ENCODE results near the gene CHCHD5.

The CHCHD5 gene

DNA sequence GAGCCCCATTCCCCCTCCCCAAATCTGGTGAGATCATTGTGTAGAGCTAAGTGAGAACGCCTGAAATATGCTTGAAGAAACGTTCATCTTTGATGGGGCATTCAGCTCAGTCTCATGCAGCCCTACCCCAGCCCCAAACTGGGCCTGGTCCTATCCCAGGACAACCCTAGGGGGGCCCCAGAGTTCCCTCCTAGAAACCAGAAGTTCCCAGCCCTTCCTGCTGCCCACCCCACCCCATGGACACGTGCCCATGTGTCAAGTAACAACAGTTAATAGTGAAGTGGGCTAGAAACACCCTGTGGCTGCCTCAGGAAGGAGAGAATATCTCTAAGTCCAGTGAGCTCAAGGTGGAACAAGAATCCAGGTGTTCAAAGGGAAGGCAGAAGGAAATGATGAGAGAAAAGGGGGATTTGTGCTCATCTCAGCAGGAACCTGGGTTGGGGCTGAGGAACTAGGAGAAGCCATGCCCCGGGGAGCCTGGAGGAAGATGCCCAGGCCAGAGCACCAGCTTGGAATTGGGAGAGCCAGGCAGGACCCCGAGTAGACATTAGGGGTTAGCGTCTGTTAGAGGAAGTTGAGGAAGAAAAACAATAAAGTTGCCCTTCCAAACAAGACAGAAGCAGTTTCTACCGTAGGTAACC lies 41.2 kb downstream of the CHCHD5 start:
- DNase-seq (ENCODE audit: low read depth), result no peak

DNA sequence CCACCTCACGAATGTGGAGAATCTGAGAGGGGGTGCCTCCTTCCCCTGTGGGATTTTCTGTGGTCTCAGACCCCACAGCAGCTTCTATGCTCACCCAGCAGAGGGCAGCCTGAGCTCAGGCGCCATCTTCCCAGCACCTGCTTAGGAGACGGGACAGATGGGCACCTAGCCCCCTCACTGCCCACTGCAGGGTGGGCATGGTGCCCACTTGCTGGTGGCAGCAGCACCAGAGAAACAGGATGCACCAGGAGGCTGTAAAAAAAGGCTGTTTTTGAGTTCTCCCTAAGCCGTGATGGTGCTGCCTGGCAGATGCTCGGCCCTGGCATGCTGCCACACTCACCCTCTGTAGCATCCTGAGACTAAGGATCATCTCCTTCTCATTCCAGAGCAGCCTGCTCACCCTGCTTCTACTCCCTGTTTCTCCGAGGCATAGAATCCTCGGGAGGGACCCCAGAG lies 42.2 kb downstream of the CHCHD5 start:
- peak; percentile 93 for DNase-seq (ENCODE audit: low read depth)

DNA sequence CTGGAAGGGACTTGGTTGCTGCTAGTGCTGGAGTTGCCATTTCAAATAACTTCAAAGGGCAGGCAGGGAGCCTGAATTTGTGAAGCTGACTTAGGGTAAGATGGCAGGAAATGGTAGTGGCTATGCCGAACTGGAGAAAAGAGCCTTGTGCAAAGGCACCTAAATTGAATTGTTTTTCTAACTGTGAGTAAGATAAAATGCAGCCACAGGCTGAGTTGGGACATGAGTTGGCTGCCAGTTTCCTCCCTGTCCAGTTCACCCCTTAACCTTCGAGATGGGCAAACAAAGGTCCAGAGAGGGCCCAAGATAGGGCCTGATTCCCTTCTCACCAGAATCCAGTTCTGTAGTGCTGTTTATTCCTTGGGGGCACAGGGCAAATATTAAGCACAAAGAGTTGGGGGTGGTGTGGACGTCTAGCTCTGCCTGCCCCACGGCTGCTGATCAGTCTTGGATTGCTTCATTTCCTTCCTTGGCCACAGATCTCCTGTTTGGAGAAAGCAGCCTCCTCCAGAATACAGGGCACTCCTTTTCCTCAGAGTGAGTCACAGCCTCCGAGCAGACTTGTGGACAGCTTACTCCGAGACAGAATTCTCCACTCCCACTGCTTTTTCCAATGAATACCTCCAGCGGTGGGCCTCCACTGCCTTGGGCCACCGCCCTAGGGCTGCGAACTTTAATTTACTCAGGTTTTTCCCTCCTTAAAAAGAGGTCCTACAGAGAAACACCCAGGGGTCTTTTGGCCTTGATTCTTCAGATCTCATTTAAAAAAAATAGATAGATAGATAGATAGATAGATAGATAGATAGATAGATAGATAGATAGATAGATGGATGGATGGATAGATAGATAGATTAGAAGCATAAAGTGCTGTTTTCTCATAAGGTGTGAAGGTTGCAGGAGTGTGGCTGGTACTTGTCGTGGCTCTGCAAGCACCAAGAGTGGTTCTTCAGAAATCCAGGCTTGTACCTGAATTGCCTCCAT lies 42.9 kb downstream of the CHCHD5 start:
- peak; percentile 97 for DNase-seq (ENCODE audit: low read depth)

DNA sequence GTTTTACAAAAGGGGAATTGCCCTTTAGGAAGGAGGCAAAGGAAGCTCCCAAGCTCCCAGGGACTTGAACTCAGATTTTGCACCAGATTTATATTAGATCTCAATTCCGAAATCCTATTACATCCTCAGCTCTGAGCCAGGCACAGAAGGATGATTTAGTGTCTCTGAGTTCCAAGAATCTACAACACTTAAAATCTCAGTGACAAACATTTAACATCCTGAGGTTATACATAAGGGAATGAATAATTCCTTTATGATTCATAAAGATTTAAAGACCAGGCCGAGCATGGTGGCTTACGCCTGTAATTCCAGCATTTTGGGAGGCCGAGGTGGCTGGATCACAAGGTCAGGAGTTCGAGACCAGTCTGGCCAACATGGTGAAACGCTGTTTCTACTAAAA lies 44.8 kb downstream of the CHCHD5 start:
- no peak for DNase-seq (ENCODE audit: low read depth)

DNA sequence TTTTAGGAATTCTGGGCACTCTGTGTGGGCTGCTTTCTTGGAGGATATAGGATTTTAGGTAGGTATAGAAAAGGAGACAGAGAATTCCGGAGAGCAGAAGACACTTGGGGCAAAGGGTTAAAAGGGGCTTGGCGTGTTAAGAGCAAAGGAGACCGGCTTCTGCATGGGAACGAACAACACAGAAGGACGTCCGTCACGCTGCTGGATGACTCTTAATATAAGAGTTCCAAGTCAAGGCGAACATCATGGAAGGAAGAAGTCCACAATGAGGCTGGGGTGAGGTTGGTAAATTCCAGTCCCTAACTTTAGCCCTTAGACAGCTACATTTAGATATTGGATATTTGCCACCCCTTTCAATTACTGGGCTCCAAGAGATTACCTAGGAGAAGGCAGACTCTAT lies 45.4 kb downstream of the CHCHD5 start:
- DNase-seq (ENCODE audit: low read depth), result no peak

DNA sequence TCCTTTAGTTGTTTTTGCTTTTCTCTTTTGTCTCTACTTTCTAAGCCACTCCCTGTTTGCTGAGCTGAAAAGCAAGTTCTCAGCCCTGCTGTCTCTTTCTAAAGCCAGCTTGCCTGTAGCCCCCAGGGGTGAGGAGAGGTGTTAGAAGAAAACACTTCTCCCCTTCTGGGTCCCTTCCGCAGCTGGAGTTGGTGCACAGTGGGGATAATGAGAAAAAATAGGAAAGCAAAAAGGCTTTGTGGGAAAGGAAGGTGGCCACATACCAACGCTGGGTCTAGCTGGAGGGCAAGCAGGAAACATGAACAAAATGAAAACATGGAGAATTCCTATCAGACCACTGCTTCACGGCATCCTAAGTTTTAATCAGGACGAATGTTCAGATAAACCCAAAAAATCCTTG lies 45.9 kb downstream of the CHCHD5 start:
- no peak for DNase-seq (ENCODE audit: low read depth)

DNA sequence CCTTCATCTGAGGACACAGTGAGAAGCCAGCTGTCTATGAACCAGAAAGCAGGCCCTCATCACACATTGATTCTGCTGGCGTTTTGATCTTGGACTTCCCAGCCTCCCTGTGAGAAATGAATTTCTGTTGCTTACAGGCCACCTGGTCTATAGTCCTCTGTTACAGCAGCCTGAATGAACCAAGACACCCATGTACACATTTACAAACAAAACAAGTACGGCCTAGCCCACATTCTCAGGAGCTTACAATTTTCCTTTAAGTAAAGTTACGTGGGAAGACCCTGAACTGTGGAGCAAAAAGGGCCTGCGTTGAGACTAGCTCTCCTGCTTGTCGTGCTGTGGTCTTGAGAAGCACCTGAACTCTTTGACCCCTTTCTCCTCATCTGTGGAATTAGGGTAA lies 49.3 kb downstream of the CHCHD5 start:
- DNase-seq (ENCODE audit: low read depth), result no peak

DNA sequence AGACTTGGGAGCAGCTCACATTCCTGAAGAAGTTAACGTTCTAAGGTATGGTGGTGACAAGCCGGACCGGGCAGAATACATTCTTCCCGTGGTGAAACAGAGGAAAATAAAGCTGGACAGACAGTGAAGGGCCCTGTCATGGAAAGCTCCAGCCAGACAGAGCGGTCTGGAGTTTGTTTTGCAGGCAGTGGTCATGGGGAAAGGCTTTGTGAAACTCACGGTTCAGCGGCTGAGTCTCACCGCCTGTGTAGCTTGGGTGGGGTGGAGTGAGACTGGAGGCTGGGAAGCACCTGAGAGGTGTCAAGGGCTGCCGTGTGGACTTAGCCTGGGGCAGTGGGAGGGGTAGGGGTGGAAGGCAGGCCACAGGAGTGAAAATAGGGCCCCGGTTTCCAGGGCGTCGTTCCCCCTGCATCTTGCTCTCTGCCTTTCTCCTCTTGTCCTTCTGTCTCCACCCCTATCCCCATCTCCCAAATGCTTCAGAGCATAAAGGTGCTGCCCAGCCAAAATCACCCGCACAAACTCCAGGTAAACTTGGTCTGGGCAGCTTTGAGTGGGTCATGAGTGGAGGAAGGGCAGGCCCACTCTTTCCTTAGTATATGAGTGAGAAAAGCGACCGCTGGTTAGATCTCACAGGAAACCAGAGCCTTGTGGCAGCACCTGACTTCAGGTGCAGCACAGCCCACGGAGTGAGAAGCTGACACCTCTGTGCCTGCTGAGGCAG lies 49.9 kb downstream of the CHCHD5 start:
- no peak for DNase-seq (ENCODE audit: low read depth)

DNA sequence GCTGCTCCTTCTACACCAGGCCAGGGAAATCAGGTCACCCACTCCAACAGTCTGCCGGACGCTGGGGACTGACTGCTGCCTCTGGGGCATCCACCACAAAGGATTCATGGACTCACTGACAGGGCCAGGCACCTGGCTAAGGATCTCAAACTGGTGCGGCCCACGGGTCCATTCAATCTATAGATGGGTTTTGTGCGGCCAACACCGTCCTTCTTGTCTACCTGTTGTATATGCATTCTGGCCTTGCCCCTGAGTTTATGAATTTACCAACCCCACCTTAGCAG lies 50.4 kb downstream of the CHCHD5 start:
- no peak for DNase-seq (ENCODE audit: low read depth)

DNA sequence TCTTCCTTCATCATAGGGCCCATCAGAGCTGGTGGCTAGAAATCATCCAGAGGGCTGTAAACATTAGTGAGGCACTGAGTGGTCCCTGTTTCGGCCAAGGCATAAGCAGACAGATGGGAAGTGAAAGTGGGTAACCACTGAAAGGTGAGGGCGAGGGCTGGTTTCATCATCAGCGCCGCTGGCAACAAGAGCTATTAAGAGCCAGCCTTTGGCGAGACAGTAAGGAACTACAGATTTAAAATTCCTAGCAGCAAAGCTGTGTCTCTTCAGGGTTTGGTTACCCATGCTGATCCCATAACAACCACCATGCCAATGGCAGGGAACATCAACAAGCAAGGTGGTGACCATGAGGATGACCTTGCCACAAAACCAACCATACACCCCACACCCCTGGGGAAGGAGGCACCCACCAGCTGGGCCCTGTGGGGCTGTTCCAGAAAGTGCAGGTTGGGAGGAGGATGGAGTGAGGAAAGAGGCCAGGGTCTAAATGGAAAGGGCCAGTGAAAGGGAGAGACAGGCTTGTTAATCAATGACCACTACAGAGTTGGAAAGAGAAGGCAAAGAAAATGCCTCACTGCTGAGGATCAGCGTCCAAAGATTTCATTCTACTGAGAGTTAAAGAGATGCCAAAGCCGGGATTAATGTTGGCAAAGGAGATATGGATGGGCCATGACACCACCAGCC lies 52.3 kb downstream of the CHCHD5 start:
- no peak for DNase-seq (ENCODE audit: low read depth)

DNA sequence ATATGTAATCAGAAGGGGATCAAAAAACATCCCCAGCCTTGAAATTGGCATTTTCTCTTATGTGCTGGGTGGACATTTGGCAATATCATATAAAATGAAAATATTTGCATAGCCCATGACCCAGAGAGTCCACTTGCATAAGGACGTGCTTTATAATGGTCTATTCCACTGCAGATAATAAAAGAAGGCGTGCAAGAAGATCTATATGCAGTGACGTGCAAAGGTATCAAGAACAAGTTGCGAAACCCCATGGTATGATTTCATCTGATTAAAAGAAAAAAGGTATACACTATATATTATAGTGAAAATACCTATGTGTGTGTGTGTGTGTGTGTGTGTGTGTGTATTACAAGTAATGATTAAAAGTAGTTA lies 52.9 kb downstream of the CHCHD5 start:
- no peak for DNase-seq (ENCODE audit: low read depth)

Measured in HS-27A (cell line).